H9 (cell line): ENCODE data around the gene RYR1. TPM values are rescaled to one million over a fixed set of nuclear protein-coding genes. Genes with fewer than 3 reads are reported as not detected.

Experiments used
- DNase-seq: peaks from one replicate; pipeline ENCODE4 v3.0.0-alpha.2; 2017
- H2AFZ ChIP-seq: one replicate; pipeline ENCODE4 v1.6.1; 2013; ENCODE audit warnings: mild to moderate bottlenecking, low read length, control low read depth, moderate library complexity
- H2AK5ac ChIP-seq: 2 replicates; pipeline ENCODE4 v1.6.1; 2013; ENCODE audit warnings: low read length, control low read depth, mixed read lengths; ENCODE audit not compliant: insufficient read length
- H2BK120ac ChIP-seq: one replicate; pipeline ENCODE4 v1.6.1; 2013; ENCODE audit warnings: low read depth, mild to moderate bottlenecking, low read length, control low read depth, inconsistent platforms; ENCODE audit not compliant: poor library complexity, severe bottlenecking
- H2BK12ac ChIP-seq: 2 replicates; pipeline ENCODE4 v1.6.1; 2013; ENCODE audit warnings: low read length, control low read depth, mixed read lengths, low read depth; ENCODE audit not compliant: insufficient read length
- H2BK15ac ChIP-seq: 2 replicates; pipeline ENCODE4 v1.6.1; 2013; ENCODE audit warnings: low read depth, low read length, control low read depth
- H2BK20ac ChIP-seq: one replicate; pipeline ENCODE4 v1.6.1; 2013; ENCODE audit warnings: low read depth, mild to moderate bottlenecking, low read length, control low read depth, inconsistent platforms; ENCODE audit not compliant: poor library complexity, severe bottlenecking
- H2BK5ac ChIP-seq: 2 replicates; pipeline ENCODE4 v1.6.1; 2013; ENCODE audit warnings: low read length, control low read depth, mixed read lengths; ENCODE audit not compliant: insufficient read length
- H3K14ac ChIP-seq: 2 replicates; pipeline ENCODE4 v1.6.1; 2013; ENCODE audit warnings: low read length, control low read depth; ENCODE audit not compliant: insufficient read depth
- H3K18ac ChIP-seq: 2 replicates; pipeline ENCODE4 v1.6.1; 2013; ENCODE audit warnings: low read depth, mild to moderate bottlenecking, mixed read lengths, low read length, control low read depth; ENCODE audit not compliant: insufficient read length
- H3K23ac ChIP-seq: 2 replicates; pipeline ENCODE4 v1.6.1; 2013; ENCODE audit warnings: low read length, control low read depth, mixed read lengths, low read depth; ENCODE audit not compliant: insufficient read length
- H3K23me2 ChIP-seq: 2 replicates; pipeline ENCODE4 v1.6.1; 2013; ENCODE audit warnings: low read depth, mild to moderate bottlenecking, mixed read lengths, low read length, control low read depth; ENCODE audit not compliant: insufficient read length, poor library complexity, severe bottlenecking
- H3K27ac ChIP-seq: 2 replicates; pipeline ENCODE4 v1.5.1; 2013; ENCODE audit warnings: low read length, control low read depth, mixed read lengths, low read depth; ENCODE audit not compliant: insufficient read length
- H3K27me3 ChIP-seq: 2 replicates; pipeline ENCODE4 v1.6.1; 2013; ENCODE audit warnings: low read length, control low read depth, inconsistent platforms; ENCODE audit not compliant: insufficient read depth
- H3K4ac ChIP-seq: 2 replicates; pipeline ENCODE4 v1.6.1; 2013; ENCODE audit warnings: low read depth, mild to moderate bottlenecking, control low read depth, inconsistent platforms, low read length, moderate library complexity
- H3K4me1 ChIP-seq: 2 replicates; pipeline ENCODE4 v1.6.1; 2013; ENCODE audit warnings: low read length, control low read depth, inconsistent platforms; ENCODE audit not compliant: insufficient read depth
- H3K4me2 ChIP-seq: 2 replicates; pipeline ENCODE4 v1.6.1; 2013; ENCODE audit warnings: low read length, control low read depth, mixed read lengths; ENCODE audit not compliant: insufficient read length, insufficient read depth
- H3K56ac ChIP-seq: 2 replicates; pipeline ENCODE4 v1.6.1; 2013; ENCODE audit warnings: low read depth, mild to moderate bottlenecking, mixed read lengths, low read length, control low read depth; ENCODE audit not compliant: insufficient read length
- H3K79me1 ChIP-seq: 2 replicates; pipeline ENCODE4 v1.6.1; 2013; ENCODE audit warnings: low read depth, mild to moderate bottlenecking, moderate library complexity, low read length, control low read depth, inconsistent platforms; ENCODE audit not compliant: insufficient read depth, poor library complexity, severe bottlenecking
- H3K79me2 ChIP-seq: 2 replicates; pipeline ENCODE4 v1.6.1; 2013; ENCODE audit warnings: low read length, control low read depth, inconsistent platforms; ENCODE audit not compliant: insufficient read depth
- H3K9ac ChIP-seq: 2 replicates; pipeline ENCODE4 v1.6.1; 2013; ENCODE audit warnings: low read length, control low read depth, mixed read lengths; ENCODE audit not compliant: insufficient read length; ENCODE audit errors: extremely low read depth
- H3K9me3 ChIP-seq: one replicate; pipeline ENCODE4 v1.6.1; 2013; ENCODE audit warnings: low read depth, low read length, inconsistent platforms; ENCODE audit not compliant: control insufficient read depth
- H3T11ph ChIP-seq: one replicate; pipeline ENCODE4 v1.6.1; 2013; ENCODE audit warnings: mild to moderate bottlenecking, low read length, control low read depth, inconsistent platforms
- H4K20me1 ChIP-seq: one replicate; pipeline ENCODE4 v1.6.1; 2013; ENCODE audit not compliant: control insufficient read depth, insufficient read length, insufficient read depth
- H4K5ac ChIP-seq: 2 replicates; pipeline ENCODE4 v1.6.1; 2013; ENCODE audit warnings: low read depth, mild to moderate bottlenecking, mixed read lengths, low read length, control low read depth; ENCODE audit not compliant: insufficient read length
- H4K8ac ChIP-seq: replicated peaks from 2 replicates; pipeline ENCODE4 v1.6.1; 2013; ENCODE audit warnings: low read length, control low read depth, mixed read lengths, low read depth; ENCODE audit not compliant: insufficient read length
- H4K91ac ChIP-seq: 2 replicates; pipeline ENCODE4 v1.6.1; 2013; ENCODE audit warnings: low read depth, mild to moderate bottlenecking, moderate library complexity, mixed read lengths, low read length, control low read depth; ENCODE audit not compliant: insufficient read length
- H3K27ac Mint-ChIP-seq, 3 experiments: 2 replicates in 2 of 3; 3 replicates in 1 of 3; pipeline ENCODE4 v1.8.0; 2020 to 2021; ENCODE audit warnings: mixed read lengths in 3 of 3, mild to moderate bottlenecking in 1 of 3, moderate library complexity in 1 of 3
- H3K27me3 Mint-ChIP-seq: 2 replicates; pipeline ENCODE4 v1.8.0; 2021; ENCODE audit warnings: low read depth, mild to moderate bottlenecking, moderate library complexity, mixed read lengths
- H3K36me3 Mint-ChIP-seq, 3 experiments: 2 replicates in 2 of 3; 3 replicates in 1 of 3; pipeline ENCODE4 v1.8.0; 2020 to 2021; ENCODE audit warnings: low read depth in 3 of 3, mixed read lengths in 3 of 3; ENCODE audit not compliant: insufficient read depth in 1 of 3
- H3K4me1 Mint-ChIP-seq, 2 experiments: 2 replicates each; pipeline ENCODE4 v1.8.0; 2020; ENCODE audit warnings: mixed read lengths in 2 of 2
- H3K4me3 Mint-ChIP-seq, 2 experiments: 2 replicates in 1 of 2; 3 replicates in 1 of 2; pipeline ENCODE4 v1.8.0; 2020 to 2021; ENCODE audit warnings: mild to moderate bottlenecking in 2 of 2, mixed read lengths in 2 of 2, moderate library complexity in 1 of 2
- H3K9me3 Mint-ChIP-seq, 2 experiments: 2 replicates in 1 of 2; 3 replicates in 1 of 2; pipeline ENCODE4 v1.8.0; 2020; ENCODE audit warnings: mild to moderate bottlenecking in 2 of 2, mixed read lengths in 2 of 2, moderate library complexity in 1 of 2
- WGBS: extraction: QIAGEN DNeasy Blood & Tissue Kit; methylation state at CpG from one replicate; pipeline ENCODE4 v1.1.7; 2013; ENCODE audit warnings: missing lambda C conversion rate, low lambda C conversion rate, mixed read lengths; ENCODE audit not compliant: insufficient read length; ENCODE audit errors: extremely low coverage; 5-methylcytosine and 5-hydroxymethylcytosine counted together
- total RNA-seq: library from RNA; stranded (reverse); gene quantifications from 2 replicates; pipeline ENCODE4 v1.2.1, GENCODE V29; 2021
- TF ChIP-seq, protein P1 (sequence below): fragments of 200-600 bp; sonication (generic); conservative IDR thresholded peaks from 3 replicates; pipeline ENCODE4 v1.8.0; 2021; ENCODE audit warnings: antibody characterized with exemption, mild to moderate bottlenecking

The RYR1 gene
- total RNA-seq, 1 experiment from 2014 or later: 8.9 TPM

DNA sequence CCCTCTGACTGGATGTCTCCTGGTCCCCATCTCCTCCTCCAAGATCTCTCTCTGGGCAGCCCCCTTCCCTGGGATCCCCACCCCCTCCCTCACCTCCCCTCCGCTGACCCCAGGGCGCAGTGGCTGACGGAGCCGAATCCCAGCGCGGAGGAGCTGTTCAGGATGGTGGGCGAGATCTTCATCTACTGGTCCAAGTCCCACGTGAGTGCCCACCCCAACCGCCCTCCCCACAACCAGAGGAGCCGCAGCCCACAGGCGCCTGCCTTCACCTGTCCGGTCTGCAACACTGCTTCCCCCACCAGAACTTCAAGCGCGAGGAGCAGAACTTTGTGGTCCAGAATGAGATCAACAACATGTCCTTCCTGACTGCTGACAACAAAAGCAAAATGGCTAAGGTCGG lies 89.4 kb downstream of the RYR1 start:
- no peak overlapping the region for H3K23ac ChIP-seq
- no peak overlapping the region for H2AFZ ChIP-seq
- no peak overlapping the region for H4K91ac ChIP-seq
- no peak overlapping the region for H3K14ac ChIP-seq
- DNase-seq: no peak
- no peak overlapping the region for H2BK120ac ChIP-seq
- no peaks in the 10 kb centered on the region; the same call in 1 of the 2 replicates for H3K27me3 Mint-ChIP-seq
- H3K79me2 ChIP-seq: no peaks in the 10 kb centered on the region
- H3K9me3 ChIP-seq: no peaks in the 10 kb centered on the region
- H4K20me1 ChIP-seq: no peaks in the 10 kb centered on the region
- H2BK12ac ChIP-seq: no peak overlapping the region
- no peaks in the 10 kb centered on the region for H3K27me3 ChIP-seq
- H3K4me1 ChIP-seq: no peaks in the 10 kb centered on the region
- no peaks in the 10 kb centered on the region for H3K23me2 ChIP-seq
- no peak overlapping the region for H2BK20ac ChIP-seq
- no peak overlapping the region for H3K56ac ChIP-seq
- no peak overlapping the region for H3K9ac ChIP-seq
- H3K27ac ChIP-seq: no peak overlapping the region
- peaks cover 0 to under 1% of the 10 kb centered on the region in 2 experiments; a peak in 1 of 4 replicates for H3K4me1 Mint-ChIP-seq
- peaks cover 3 to 29% (median 8%) of the 10 kb centered on the region in 3 experiments; a peak in 5 of 7 replicates for H3K36me3 Mint-ChIP-seq
- no peak overlapping the region for H3K18ac ChIP-seq
- H3K4ac ChIP-seq: no peak overlapping the region
- H2AK5ac ChIP-seq: no peak overlapping the region
- no peak overlapping the region for H3K27ac Mint-ChIP-seq
- no peak overlapping the region for H3K4me3 Mint-ChIP-seq
- no peak overlapping the region for H2BK15ac ChIP-seq
- WGBS: no CpG with 5 or more reads among the region's 15 CpGs
- H3K9me3 Mint-ChIP-seq: no peaks in the 10 kb centered on the region
- TF ChIP-seq, protein P1, sequence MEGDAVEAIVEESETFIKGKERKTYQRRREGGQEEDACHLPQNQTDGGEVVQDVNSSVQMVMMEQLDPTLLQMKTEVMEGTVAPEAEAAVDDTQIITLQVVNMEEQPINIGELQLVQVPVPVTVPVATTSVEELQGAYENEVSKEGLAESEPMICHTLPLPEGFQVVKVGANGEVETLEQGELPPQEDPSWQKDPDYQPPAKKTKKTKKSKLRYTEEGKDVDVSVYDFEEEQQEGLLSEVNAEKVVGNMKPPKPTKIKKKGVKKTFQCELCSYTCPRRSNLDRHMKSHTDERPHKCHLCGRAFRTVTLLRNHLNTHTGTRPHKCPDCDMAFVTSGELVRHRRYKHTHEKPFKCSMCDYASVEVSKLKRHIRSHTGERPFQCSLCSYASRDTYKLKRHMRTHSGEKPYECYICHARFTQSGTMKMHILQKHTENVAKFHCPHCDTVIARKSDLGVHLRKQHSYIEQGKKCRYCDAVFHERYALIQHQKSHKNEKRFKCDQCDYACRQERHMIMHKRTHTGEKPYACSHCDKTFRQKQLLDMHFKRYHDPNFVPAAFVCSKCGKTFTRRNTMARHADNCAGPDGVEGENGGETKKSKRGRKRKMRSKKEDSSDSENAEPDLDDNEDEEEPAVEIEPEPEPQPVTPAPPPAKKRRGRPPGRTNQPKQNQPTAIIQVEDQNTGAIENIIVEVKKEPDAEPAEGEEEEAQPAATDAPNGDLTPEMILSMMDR: no peak
- H3K4me2 ChIP-seq: no peak overlapping the region
- H4K8ac ChIP-seq: no peak overlapping the region
- no peak overlapping the region for H2BK5ac ChIP-seq
- H4K5ac ChIP-seq: no peak overlapping the region
- no peaks in the 10 kb centered on the region for H3K79me1 ChIP-seq
- no peak overlapping the region for H3T11ph ChIP-seq
